HepG2 (cell line): Measurements from ENCODE around the gene GMCL2. TPM values are rescaled to one million over a fixed set of nuclear protein-coding genes. Genes with fewer than 3 reads are reported as not detected.
A peak's percentile ranks its signal among the peaks of the same experiment; 100 is the strongest.

Experiments used
- ARHGAP35 ChIP-seq: sonication (generic); formaldehyde crosslinking; IDR thresholded peaks from 2 replicates; pipeline ENCODE4 v1.9.0; 2022; ENCODE audit warnings: mild to moderate bottlenecking, inconsistent platforms, moderate library complexity, missing genetic modification reagents, borderline replicate concordance
- ATF7-NPFF ChIP-seq: sonication (generic); formaldehyde crosslinking; IDR thresholded peaks from 2 replicates; pipeline ENCODE4 v1.8.1; 2023; ENCODE audit warnings: mild to moderate bottlenecking, low read depth, missing genetic modification reagents, moderate library complexity
- HCFC1 ChIP-seq: fragments of 150-350 bp; IDR thresholded peaks from 2 replicates; pipeline ENCODE4 v1.6.1; 2014; ENCODE audit warnings: low read depth, low read length
- HNRNPUL1 ChIP-seq: fragments of 200-400 bp; formaldehyde crosslinking; IDR thresholded peaks from 2 replicates; pipeline ENCODE4 v1.6.1; 2017; ENCODE audit warnings: low read depth, mild to moderate bottlenecking, low read length, moderate library complexity
- KLF12 ChIP-seq: sonication (generic); formaldehyde crosslinking; IDR thresholded peaks from 2 replicates; pipeline ENCODE4 v1.4.0; 2020; ENCODE audit warnings: missing genetic modification reagents, borderline replicate concordance
- NCOR1 ChIP-seq: fragments of 200-600 bp; sonication (generic); IDR thresholded peaks from 2 replicates; pipeline ENCODE4 v1.7.0; 2017; ENCODE audit warnings: antibody characterized with exemption, low read length, borderline replicate concordance
- SKIL ChIP-seq: sonication (generic); formaldehyde crosslinking; IDR thresholded peaks from 2 replicates; pipeline ENCODE4 v1.8.0; 2022; ENCODE audit warnings: missing genetic modification reagents, mild to moderate bottlenecking, moderate library complexity, borderline replicate concordance
- SRSF1 ChIP-seq: fragments of 200-400 bp; formaldehyde crosslinking; optimal IDR thresholded peaks from 2 replicates; pipeline ENCODE3; 2017; ENCODE audit warnings: mild to moderate bottlenecking, low read depth, low read length, moderate library complexity
- STAG1 ChIP-seq: sonication (generic); formaldehyde crosslinking; IDR thresholded peaks from 2 replicates; pipeline ENCODE4 v1.4.0; 2020; ENCODE audit warnings: missing genetic modification reagents
- ZBTB44 ChIP-seq: sonication (generic); formaldehyde crosslinking; IDR thresholded peaks from 2 replicates; pipeline ENCODE4 v1.4.0; 2020; ENCODE audit warnings: missing genetic modification reagents
- ZNF232 ChIP-seq: sonication (generic); formaldehyde crosslinking; IDR thresholded peaks from 2 replicates; pipeline ENCODE4 v1.4.0; 2020; ENCODE audit warnings: missing genetic modification reagents, borderline replicate concordance
- ZNF260 ChIP-seq: sonication (generic); formaldehyde crosslinking; IDR thresholded peaks from 2 replicates; pipeline ENCODE4 v1.4.0; 2020; ENCODE audit warnings: missing genetic modification reagents, low read depth, mild to moderate bottlenecking, borderline replicate concordance
- ZNF263 ChIP-seq: sonication (generic); formaldehyde crosslinking; IDR thresholded peaks from 2 replicates; pipeline ENCODE4 v1.4.0; 2020; ENCODE audit warnings: missing genetic modification reagents
- ZNF33A ChIP-seq: sonication (generic); formaldehyde crosslinking; IDR thresholded peaks from 2 replicates; pipeline ENCODE4 v1.5.1; 2020; ENCODE audit warnings: missing genetic modification reagents, mild to moderate bottlenecking, moderate library complexity, borderline replicate concordance
- ZNF501 ChIP-seq: sonication (generic); formaldehyde crosslinking; IDR thresholded peaks from 2 replicates; pipeline ENCODE4 v1.5.1; 2020; ENCODE audit warnings: mild to moderate bottlenecking, moderate library complexity, missing genetic modification reagents
- ZNF558 ChIP-seq: sonication (generic); formaldehyde crosslinking; IDR thresholded peaks from 2 replicates; pipeline ENCODE4 v1.9.0; 2022; ENCODE audit warnings: mild to moderate bottlenecking, missing genetic modification reagents, borderline replicate concordance
- ZNF572 ChIP-seq: sonication (generic); formaldehyde crosslinking; IDR thresholded peaks from 2 replicates; pipeline ENCODE4 v1.5.1; 2020; ENCODE audit warnings: mild to moderate bottlenecking, missing genetic modification reagents
- ZNF577 ChIP-seq: sonication (generic); formaldehyde crosslinking; IDR thresholded peaks from 2 replicates; pipeline ENCODE4 v1.4.0; 2020; ENCODE audit warnings: mild to moderate bottlenecking, low read depth, missing genetic modification reagents, borderline replicate concordance
- ZNF629 ChIP-seq: sonication (generic); formaldehyde crosslinking; conservative IDR thresholded peaks from 2 replicates; pipeline ENCODE4 v1.5.0; 2020; ENCODE audit warnings: missing genetic modification reagents
- ZNF788 ChIP-seq: sonication (generic); formaldehyde crosslinking; IDR thresholded peaks from 2 replicates; pipeline ENCODE4 v1.5.0; 2020; ENCODE audit warnings: mild to moderate bottlenecking, missing genetic modification reagents, borderline replicate concordance
- ZSCAN20 ChIP-seq: sonication (generic); formaldehyde crosslinking; IDR thresholded peaks from 2 replicates; pipeline ENCODE4 v1.4.0; 2020; ENCODE audit warnings: missing genetic modification reagents, mild to moderate bottlenecking, borderline replicate concordance
- polyA plus RNA-seq, 8 experiments: library from polyadenylated mRNA; depleted of rRNA in 3 of 8; stranded (reverse) in 7 of 8; unstranded in 1 of 8; fragments of >200 nt; fragmentation: Illumina TruSeq in 4 of 8; extraction: Trizol in 4 of 8; gene quantifications; 2 replicates each; pipeline versions ENCODE4 v1.2.1 to v1.2.3, GENCODE V29; 2011 to 2016; ENCODE audit warnings: low read depth in 4 of 8, missing spikeins in 1 of 8, mixed read lengths in 1 of 8; ENCODE audit not compliant: insufficient read depth in 1 of 8
- total RNA-seq, 5 experiments: library from RNA; depleted of rRNA; stranded (reverse); fragments of >200 nt; fragmentation: Illumina TruSeq; extraction: Trizol; gene quantifications; 2 replicates each; pipeline ENCODE4 v1.2.3, GENCODE V29; 2016; ENCODE audit warnings: low read depth in 1 of 5
- TF ChIP-seq, protein P1 (sequence below): sonication (generic); formaldehyde crosslinking; IDR thresholded peaks from 2 replicates; pipeline ENCODE4 v1.4.0; 2020; ENCODE audit warnings: low read depth, mild to moderate bottlenecking, missing genetic modification reagents
- TF ChIP-seq, protein P2 (sequence below): IDR thresholded peaks from 2 replicates; pipeline ENCODE4 v1.6.1; 2018; ENCODE audit warnings: missing genetic modification reagents, mild to moderate bottlenecking, missing compliant biosample characterization

The GMCL2 gene
- total and polyA plus RNA-seq, 2 of the 13 experiments (the other 11 are each of a cell fraction or from before 2014, with no cell fraction given): 0.03 TPM; not detected in 1

GRCh38 chr5:178204182-178204934 is 17.2 kb upstream of the GMCL2 start, which contains the start of gene HNRNPAB (continued):
- peak; percentile 69; the same call in 1 of the 2 replicates for TF ChIP-seq ZNF788 (CRISPR knock-in tag)
- no peak for TF ChIP-seq ZNF33A (CRISPR knock-in tag)
- TF ChIP-seq, protein P1, sequence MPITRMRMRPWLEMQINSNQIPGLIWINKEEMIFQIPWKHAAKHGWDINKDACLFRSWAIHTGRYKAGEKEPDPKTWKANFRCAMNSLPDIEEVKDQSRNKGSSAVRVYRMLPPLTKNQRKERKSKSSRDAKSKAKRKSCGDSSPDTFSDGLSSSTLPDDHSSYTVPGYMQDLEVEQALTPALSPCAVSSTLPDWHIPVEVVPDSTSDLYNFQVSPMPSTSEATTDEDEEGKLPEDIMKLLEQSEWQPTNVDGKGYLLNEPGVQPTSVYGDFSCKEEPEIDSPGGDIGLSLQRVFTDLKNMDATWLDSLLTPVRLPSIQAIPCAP: no peak
- peak; percentile 57; the same call in 1 of the 2 replicates for TF ChIP-seq HNRNPUL1
- TF ChIP-seq ZNF629: 0 out of 2 replicates have a peak, but pooled peaks have one; percentile 22
- TF ChIP-seq ARHGAP35 (CRISPR knock-in tag): no peak; the same call in 1 of the 2 replicates
- TF ChIP-seq ZNF558 (CRISPR knock-in tag): peak; percentile 17; the same call in 1 of the 2 replicates
- peak; percentile 51 for TF ChIP-seq ZNF263 (CRISPR knock-in tag)
- no peak for TF ChIP-seq ZNF260 (CRISPR knock-in tag)
- TF ChIP-seq ZNF232 (CRISPR knock-in tag): no peak; the same call in 1 of the 2 replicates
- no peak; the same call in 1 of the 2 replicates for TF ChIP-seq STAG1 (CRISPR knock-in tag)
- TF ChIP-seq SRSF1: peak; percentile 96
- peak; percentile 70; the same call in 1 of the 2 replicates for TF ChIP-seq ZSCAN20 (CRISPR knock-in tag)
- TF ChIP-seq ZBTB44 (CRISPR knock-in tag): no peak
- no peak for TF ChIP-seq NCOR1
- TF ChIP-seq ZNF577: 0 out of 2 replicates have a peak, but pooled peaks have one; percentile 62
- peak; percentile 86 for TF ChIP-seq ZNF501 (CRISPR knock-in tag)
- TF ChIP-seq SKIL (CRISPR knock-in tag): no peak
- peak; percentile 34; the same call in 1 of the 2 replicates for TF ChIP-seq HCFC1
- TF ChIP-seq ATF7-NPFF (CRISPR knock-in tag): peak; percentile 81
- TF ChIP-seq KLF12 (CRISPR knock-in tag): peak; percentile 82
- TF ChIP-seq, protein P2, sequence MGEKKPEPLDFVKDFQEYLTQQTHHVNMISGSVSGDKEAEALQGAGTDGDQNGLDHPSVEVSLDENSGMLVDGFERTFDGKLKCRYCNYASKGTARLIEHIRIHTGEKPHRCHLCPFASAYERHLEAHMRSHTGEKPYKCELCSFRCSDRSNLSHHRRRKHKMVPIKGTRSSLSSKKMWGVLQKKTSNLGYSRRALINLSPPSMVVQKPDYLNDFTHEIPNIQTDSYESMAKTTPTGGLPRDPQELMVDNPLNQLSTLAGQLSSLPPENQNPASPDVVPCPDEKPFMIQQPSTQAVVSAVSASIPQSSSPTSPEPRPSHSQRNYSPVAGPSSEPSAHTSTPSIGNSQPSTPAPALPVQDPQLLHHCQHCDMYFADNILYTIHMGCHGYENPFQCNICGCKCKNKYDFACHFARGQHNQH (CRISPR knock-in tag): peak; percentile 63; the same call in 1 of the 2 replicates
- peak; percentile 68; the same call in 1 of the 2 replicates for TF ChIP-seq ZNF572 (CRISPR knock-in tag)
